ENCODE data around the gene CXorf66. TPM values are rescaled to one million over a fixed set of nuclear protein-coding genes. Genes with fewer than 3 reads are reported as not detected.

The CXorf66 gene
- total RNA-seq, 1 experiment from 2014 or later: not detected

GRCh38 chrX:139974471-139974870 lies 9.2 kb upstream of the CXorf66 start:
- no peak for ATAC-seq
- Mint-ChIP-seq H3K4me3 (no peak overlapping the region), H3K36me3 (peaks cover 3% of the 10 kb centered on the region; the same call in 1 of the 2 replicates), H3K27ac (no peak overlapping the region), H3K27me3 (ENCODE audit: low read depth) (peaks cover 17% of the 10 kb centered on the region), H3K9me3 (peaks cover 7% of the 10 kb centered on the region), H3K4me1 (peaks cover 8% of the 10 kb centered on the region)
- ChIA-PET CTCF (interaction anchor here (0.6 to 0.7 kb wide), 2 partner anchors 112 to 332 kb away, joined by 3 to 5 read pairs; no protein-coding TSS in a partner anchor), POLR2A (no interaction called here)
- no peak for TF ChIP-seq JAZF1 (CRISPR knock-in tag; IDR thresholded peaks at IDR 0.05)
- TF ChIP-seq, protein P1, sequence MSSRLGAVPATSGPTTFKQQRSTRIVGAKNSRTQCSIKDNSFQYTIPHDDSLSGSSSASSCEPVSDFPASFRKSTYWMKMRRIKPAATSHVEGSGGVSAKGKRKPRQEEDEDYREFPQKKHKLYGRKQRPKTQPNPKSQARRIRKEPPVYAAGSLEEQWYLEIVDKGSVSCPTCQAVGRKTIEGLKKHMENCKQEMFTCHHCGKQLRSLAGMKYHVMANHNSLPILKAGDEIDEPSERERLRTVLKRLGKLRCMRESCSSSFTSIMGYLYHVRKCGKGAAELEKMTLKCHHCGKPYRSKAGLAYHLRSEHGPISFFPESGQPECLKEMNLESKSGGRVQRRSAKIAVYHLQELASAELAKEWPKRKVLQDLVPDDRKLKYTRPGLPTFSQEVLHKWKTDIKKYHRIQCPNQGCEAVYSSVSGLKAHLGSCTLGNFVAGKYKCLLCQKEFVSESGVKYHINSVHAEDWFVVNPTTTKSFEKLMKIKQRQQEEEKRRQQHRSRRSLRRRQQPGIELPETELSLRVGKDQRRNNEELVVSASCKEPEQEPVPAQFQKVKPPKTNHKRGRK (CRISPR knock-in tag; IDR thresholded peaks at IDR 0.05; ENCODE audit: borderline replicate concordance): no peak
- TF ChIP-seq ELF4 (CRISPR knock-in tag; IDR thresholded peaks at IDR 0.05; ENCODE audit: low read depth): no peak
- TF ChIP-seq CREM (CRISPR knock-in tag; IDR thresholded peaks at IDR 0.05): no peak
- no peak for TF ChIP-seq ZNF423 (CRISPR knock-in tag; IDR thresholded peaks at IDR 0.05)
- no peak for TF ChIP-seq IRF2 (CRISPR knock-in tag; IDR thresholded peaks at IDR 0.05; ENCODE audit: borderline replicate concordance, low read depth)
- DNase-seq (ENCODE audit: low spot score): no peak

DNA sequence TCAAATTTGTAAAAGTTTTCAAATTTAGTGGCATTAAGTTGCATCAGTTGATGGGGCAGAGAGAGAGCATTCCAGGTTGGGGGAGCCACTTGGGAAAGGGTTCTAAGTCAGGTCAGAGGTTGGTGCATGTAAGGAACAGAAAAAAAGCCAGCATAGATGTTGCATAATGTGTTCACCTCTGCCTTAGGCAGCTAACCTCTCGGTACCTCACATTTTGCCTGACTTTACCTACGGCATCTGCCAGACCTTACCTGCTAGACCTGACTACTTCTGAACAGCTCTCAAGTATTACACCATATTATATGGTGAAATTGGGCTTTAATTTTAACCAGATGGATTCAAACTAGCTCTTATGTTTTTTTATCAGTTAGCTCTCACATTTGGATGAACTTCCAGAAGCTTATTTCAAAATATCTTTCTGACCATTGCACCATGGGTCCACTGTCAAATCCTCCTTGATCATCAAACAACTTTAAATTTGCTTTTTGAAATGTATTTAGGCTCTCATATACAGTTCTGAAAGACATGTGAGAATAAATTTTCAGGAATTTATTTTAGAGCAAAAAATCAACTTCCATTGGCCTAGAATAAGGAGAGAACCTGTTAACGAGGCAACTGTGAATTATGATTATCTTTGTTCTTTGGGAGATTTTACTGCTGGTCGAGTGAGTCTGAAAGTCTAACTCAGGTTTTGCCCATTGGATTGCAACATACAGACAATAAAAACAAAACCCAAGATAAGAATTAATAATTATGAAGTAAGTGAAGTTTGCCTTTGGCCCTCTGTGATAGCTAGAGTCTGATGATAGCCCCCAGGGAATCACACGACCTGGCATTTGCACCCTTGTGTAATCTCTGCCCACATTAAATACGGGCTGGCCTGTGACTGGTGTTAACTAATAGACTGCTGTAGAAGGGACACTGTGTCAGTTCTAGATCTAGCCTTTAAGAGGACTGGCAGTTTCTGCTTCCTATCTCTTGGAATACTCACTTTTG lies 7.6 kb upstream of the CXorf66 start:
- Mint-ChIP-seq H3K36me3 (peaks cover 3% of the 10 kb centered on the region; the same call in 1 of the 2 replicates), H3K27me3 (ENCODE audit: low read depth) (peaks cover 17% of the 10 kb centered on the region), H3K4me1 (peaks cover 8% of the 10 kb centered on the region), H3K9me3 (peaks cover 7% of the 10 kb centered on the region), H3K4me3 (no peak overlapping the region), H3K27ac (no peak overlapping the region)
- TF ChIP-seq STAT6 (CRISPR knock-in tag; conservative IDR thresholded peaks at IDR 0.05; ENCODE audit: low read depth): no peak
- TF ChIP-seq, protein P2, sequence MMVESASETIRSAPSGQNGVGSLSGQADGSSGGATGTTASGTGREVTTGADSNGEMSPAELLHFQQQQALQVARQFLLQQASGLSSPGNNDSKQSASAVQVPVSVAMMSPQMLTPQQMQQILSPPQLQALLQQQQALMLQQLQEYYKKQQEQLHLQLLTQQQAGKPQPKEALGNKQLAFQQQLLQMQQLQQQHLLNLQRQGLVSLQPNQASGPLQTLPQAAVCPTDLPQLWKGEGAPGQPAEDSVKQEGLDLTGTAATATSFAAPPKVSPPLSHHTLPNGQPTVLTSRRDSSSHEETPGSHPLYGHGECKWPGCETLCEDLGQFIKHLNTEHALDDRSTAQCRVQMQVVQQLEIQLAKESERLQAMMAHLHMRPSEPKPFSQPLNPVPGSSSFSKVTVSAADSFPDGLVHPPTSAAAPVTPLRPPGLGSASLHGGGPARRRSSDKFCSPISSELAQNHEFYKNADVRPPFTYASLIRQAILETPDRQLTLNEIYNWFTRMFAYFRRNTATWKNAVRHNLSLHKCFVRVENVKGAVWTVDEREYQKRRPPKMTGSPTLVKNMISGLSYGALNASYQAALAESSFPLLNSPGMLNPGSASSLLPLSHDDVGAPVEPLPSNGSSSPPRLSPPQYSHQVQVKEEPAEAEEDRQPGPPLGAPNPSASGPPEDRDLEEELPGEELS (CRISPR knock-in tag; IDR thresholded peaks at IDR 0.05): no peak
- no peak for TF ChIP-seq NFATC4 (CRISPR knock-in tag; IDR thresholded peaks at IDR 0.05)
- no peak for TF ChIP-seq OVOL2 (CRISPR knock-in tag; IDR thresholded peaks at IDR 0.05; ENCODE audit: borderline replicate concordance)
- TF ChIP-seq TEAD4 (CRISPR knock-in tag; IDR thresholded peaks at IDR 0.05): no peak
- no peak for TF ChIP-seq CDX4 (CRISPR knock-in tag; IDR thresholded peaks at IDR 0.05; ENCODE audit: borderline replicate concordance)
- TF ChIP-seq FOXJ3 (CRISPR knock-in tag; IDR thresholded peaks at IDR 0.05; ENCODE audit: borderline replicate concordance): no peak
- TF ChIP-seq, protein P3, sequence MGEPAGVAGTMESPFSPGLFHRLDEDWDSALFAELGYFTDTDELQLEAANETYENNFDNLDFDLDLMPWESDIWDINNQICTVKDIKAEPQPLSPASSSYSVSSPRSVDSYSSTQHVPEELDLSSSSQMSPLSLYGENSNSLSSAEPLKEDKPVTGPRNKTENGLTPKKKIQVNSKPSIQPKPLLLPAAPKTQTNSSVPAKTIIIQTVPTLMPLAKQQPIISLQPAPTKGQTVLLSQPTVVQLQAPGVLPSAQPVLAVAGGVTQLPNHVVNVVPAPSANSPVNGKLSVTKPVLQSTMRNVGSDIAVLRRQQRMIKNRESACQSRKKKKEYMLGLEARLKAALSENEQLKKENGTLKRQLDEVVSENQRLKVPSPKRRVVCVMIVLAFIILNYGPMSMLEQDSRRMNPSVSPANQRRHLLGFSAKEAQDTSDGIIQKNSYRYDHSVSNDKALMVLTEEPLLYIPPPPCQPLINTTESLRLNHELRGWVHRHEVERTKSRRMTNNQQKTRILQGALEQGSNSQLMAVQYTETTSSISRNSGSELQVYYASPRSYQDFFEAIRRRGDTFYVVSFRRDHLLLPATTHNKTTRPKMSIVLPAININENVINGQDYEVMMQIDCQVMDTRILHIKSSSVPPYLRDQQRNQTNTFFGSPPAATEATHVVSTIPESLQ (CRISPR knock-in tag; IDR thresholded peaks at IDR 0.05): no peak
- no peak for TF ChIP-seq SMAD4 (CRISPR knock-in tag; IDR thresholded peaks at IDR 0.05)
- TF ChIP-seq ZNF396 (CRISPR knock-in tag; IDR thresholded peaks at IDR 0.05; ENCODE audit: borderline replicate concordance): no peak
- no peak for DNase-seq (ENCODE audit: low spot score)
- CTCF ChIA-PET: no interaction called here
- POLR2A ChIA-PET: no interaction called here
- no peak for ATAC-seq
